ENCODE results near the gene MROH9.

GRCh38 chr1:171109966-171110365, 174.6 kb downstream of the MROH9 start:
- no peak for TF ChIP-seq EZH2 (IDR thresholded peaks at IDR 0.05)
- no peak for TF ChIP-seq POLR2AphosphoS5 (IDR thresholded peaks at IDR 0.05; ENCODE audit: borderline replicate concordance, low read depth, low read length)

Measured in SK-N-MC (cell line).